Endothelial cell of umbilical vein (primary cell): Measurements from ENCODE around the gene COQ7. TPM values are rescaled to one million over a fixed set of nuclear protein-coding genes. Genes with fewer than 3 reads are reported as not detected.

Source experiments
- BruUV-seq: library from RNA; stranded (reverse); fragments of 400-500 nt; replicated peaks from 2 replicates; lab custom pipeline; 2021; lab: Mats Ljungman, UMichigan
- CTCF ChIA-PET: fragments of 300-600, 350-600 bp; sonication (Branson Sonifier 250); formaldehyde crosslinking; loops from one replicate; lab custom pipeline; 2021; ENCODE audit warnings: antibody characterized with exemption, inconsistent platforms; lab: Charles Lee
- POLR2A ChIA-PET: fragments of 300-600, 350-600 bp; sonication (Branson Sonifier 250); formaldehyde crosslinking; loops from one replicate; lab custom pipeline; 2021; ENCODE audit warnings: antibody characterized with exemption, inconsistent platforms; lab: Charles Lee
- DNase-seq: peaks from one replicate; pipeline ENCODE4 v3.0.0-alpha.2; 2011; ENCODE audit warnings: low read depth, low spot score
- FAIRE-seq: peaks from 2 replicates; lab custom pipeline; 2011; peaks lifted over from hg19 to GRCh38; lab: Jason Lieb, UNC
- H2AFZ ChIP-seq: 2 replicates; pipeline ENCODE4 v1.6.0; 2012; ENCODE audit warnings: low read depth, low read length, control low read depth, inconsistent platforms
- H3K27ac ChIP-seq: 2 replicates; pipeline ENCODE4 v1.5.1; 2011; ENCODE audit warnings: low read depth, mild to moderate bottlenecking, control low read depth, low read length, moderate library complexity; ENCODE audit not compliant: insufficient read depth
- H3K27me3 ChIP-seq, 2 experiments: 2 replicates each; pipeline versions ENCODE4 v1.6.0 to v1.6.1; 2011; ENCODE audit warnings: low read length in 2 of 2, mixed read lengths in 1 of 2; ENCODE audit not compliant: control insufficient read depth in 2 of 2, insufficient read depth in 2 of 2
- H3K36me3 ChIP-seq, 2 experiments: 2 replicates in 1 of 2; 3 replicates in 1 of 2; pipeline ENCODE4 v1.5.1; 2011; ENCODE audit warnings: low read length in 2 of 2, mild to moderate bottlenecking in 1 of 2, moderate library complexity in 1 of 2; ENCODE audit not compliant: control insufficient read depth in 2 of 2, insufficient read depth in 2 of 2; ENCODE audit errors: extremely low read depth in 1 of 2
- H3K4me1 ChIP-seq: 3 replicates; pipeline ENCODE4 v1.5.1; 2011; ENCODE audit warnings: mild to moderate bottlenecking, low read length; ENCODE audit not compliant: control insufficient read depth, insufficient read depth; ENCODE audit errors: extremely low read depth
- H3K4me2 ChIP-seq: 2 replicates; pipeline ENCODE4 v1.6.1; 2011; ENCODE audit warnings: low read length, control low read depth, mixed read lengths; ENCODE audit not compliant: insufficient read depth
- H3K4me3 ChIP-seq, 3 experiments: fragments of 200-600 bp in 1 of 3; sonication (generic), shearing (Covaris generic) in 1 of 3; replicated peaks in 1 of 3; 2 replicates each; pipeline ENCODE4 v1.5.1; 2011 to 2016; ENCODE audit warnings: control low read depth in 3 of 3, low read length in 3 of 3, mild to moderate bottlenecking in 2 of 3, inconsistent platforms in 1 of 3, low read depth in 1 of 3, moderate library complexity in 1 of 3; ENCODE audit not compliant: insufficient read depth in 1 of 3
- H3K79me2 ChIP-seq: 2 replicates; pipeline ENCODE4 v1.6.0; 2012; ENCODE audit warnings: low read length, inconsistent platforms; ENCODE audit not compliant: control insufficient read depth, insufficient read depth
- H3K9ac ChIP-seq: replicated peaks from 2 replicates; pipeline ENCODE3; 2011; ENCODE audit warnings: low read length, control low read depth; ENCODE audit not compliant: insufficient read depth; ENCODE audit errors: extremely low read depth
- H3K9me1 ChIP-seq: replicated peaks from 3 replicates; pipeline ENCODE4 v1.6.0; 2011; ENCODE audit warnings: mild to moderate bottlenecking, low read length; ENCODE audit not compliant: control insufficient read depth, insufficient read depth; ENCODE audit errors: extremely low read depth
- H3K9me3 ChIP-seq: replicated peaks from 2 replicates; pipeline ENCODE4 v1.5.1; 2012; ENCODE audit warnings: low read length, inconsistent platforms; ENCODE audit not compliant: control insufficient read depth, insufficient read depth
- H4K20me1 ChIP-seq: replicated peaks from 2 replicates; pipeline ENCODE3; 2011; ENCODE audit warnings: mild to moderate bottlenecking, low read length; ENCODE audit not compliant: control insufficient read depth, insufficient read depth; ENCODE audit errors: extremely low read depth
- CTCF ChIP-seq, 2 donors: IDR thresholded peaks; 1 replicate in 1 of 2; 2 replicates in 1 of 2; pipeline ENCODE4 v1.5.1; 2011; ENCODE audit warnings: low read length in 2 of 2, mild to moderate bottlenecking in 2 of 2, moderate library complexity in 2 of 2, control low read depth in 1 of 2, inconsistent platforms in 1 of 2, low read depth in 1 of 2; ENCODE audit not compliant: insufficient read depth in 1 of 2; ENCODE audit errors: extremely low read depth in 1 of 2
- EZH2 ChIP-seq: IDR thresholded peaks from 2 replicates; pipeline ENCODE4 v1.6.1; 2012; ENCODE audit warnings: borderline replicate concordance, low read depth, mild to moderate bottlenecking, moderate library complexity, low read length, inconsistent platforms; ENCODE audit not compliant: severe bottlenecking
- FOS ChIP-seq: IDR thresholded peaks from 2 replicates; pipeline ENCODE4 v1.6.1; 2011; ENCODE audit warnings: mild to moderate bottlenecking, low read length, moderate library complexity, borderline replicate concordance; ENCODE audit not compliant: insufficient read depth
- GATA2 ChIP-seq: IDR thresholded peaks from 2 replicates; pipeline ENCODE4 v1.7.0; 2011; ENCODE audit warnings: low read depth, mild to moderate bottlenecking, moderate library complexity, mixed read lengths, low read length; ENCODE audit not compliant: insufficient read length, insufficient read depth
- JUN ChIP-seq: IDR thresholded peaks from 2 replicates; pipeline ENCODE4 v1.6.1; 2011; ENCODE audit warnings: borderline replicate concordance, low read depth; ENCODE audit not compliant: insufficient read length, insufficient read depth
- MAX ChIP-seq: IDR thresholded peaks from 2 replicates; pipeline ENCODE4 v1.6.1; 2011; ENCODE audit not compliant: insufficient read depth, insufficient read length
- MYC ChIP-seq: IDR thresholded peaks from one replicate; pipeline ENCODE4 v1.6.1; 2011; ENCODE audit warnings: mild to moderate bottlenecking, low read depth, low read length
- POLR2A ChIP-seq: IDR thresholded peaks from 2 replicates; pipeline ENCODE4 v1.6.1; 2012; ENCODE audit warnings: low read depth, mild to moderate bottlenecking, control low read depth, low read length
- POLR2AphosphoS5 ChIP-seq: IDR thresholded peaks from 2 replicates; pipeline ENCODE4 v1.6.1; 2012; ENCODE audit warnings: low read depth, mild to moderate bottlenecking, control low read depth, low read length, moderate library complexity; ENCODE audit not compliant: insufficient read depth
- dilution Hi-C: fragments of 300-500 bp; cut with MboI; formaldehyde crosslinking; loops from one replicate; pipeline ENCODE4 v1.15.0; 2019; ENCODE audit warnings: low sequenced_read_pairs; ENCODE audit not compliant: extremely low pct_ligation_motif_present
- intact Hi-C: fragments of 100-400 bp; cut with micrococcal nuclease; formaldehyde crosslinking; loops from one replicate; pipeline ENCODE4 v1.10.0; 2022
- polyA plus RNA-seq, 4 experiments: library from polyadenylated mRNA; depleted of rRNA in 3 of 4; stranded (reverse) in 3 of 4; unstranded in 1 of 4; fragments of >200 nt; gene quantifications; 2 replicates each; pipeline versions ENCODE4 v1.2.1 to v1.2.3, GENCODE V29; 2011 to 2012; ENCODE audit warnings: missing spikeins in 1 of 4
- total RNA-seq: library from RNA; stranded (reverse); gene quantifications from 2 replicates; pipeline ENCODE4 v1.2.3, GENCODE V29; 2021

COQ7 gene
- total and polyA plus RNA-seq, 2 donors (not counting 3 experiments of a cell fraction or from before 2014, with no cell fraction given) = 12.9 to 24.2 TPM

GRCh38 chr16:19088341-19088916 lies 21.0 kb downstream of the COQ7 start:
- FAIRE-seq (peak; percentile 77), DNase-seq (peak; percentile 64)
- ChIA-PET CTCF (interaction anchor here (0.6 to 3.4 kb wide), 5 partner anchors 19 to 414 kb away, joined by 3 to 44 read pairs (median 7); partner anchors contain the start of gene ITPRIPL2), POLR2A (interaction anchor here (1.2 kb wide), 1 partner anchor 26 kb away, joined by 3 read pairs; the partner anchor contains the start of gene ITPRIPL2)
- Histone ChIP-seq H3K9me3 (no peaks in the 10 kb centered on the region), H3K4me1 (peaks cover 29% of the 10 kb centered on the region), H4K20me1 (no peaks in the 10 kb centered on the region), H2AFZ (no peak overlapping the region), H3K4me2 (no peak overlapping the region), H3K9me1 (no peaks in the 10 kb centered on the region), H3K9ac (no peak overlapping the region), H3K27me3 (no peaks in the 10 kb centered on the region), H3K27ac (no peak overlapping the region), H3K4me3 (no peak overlapping the region), H3K36me3 (no peaks in the 10 kb centered on the region), H3K79me2 (no peaks in the 10 kb centered on the region)
- intact Hi-C loops = no loop called here
- no TSS peak for BruUV-seq
- dilution Hi-C loops = no loop called here
- TF ChIP-seq MYC (no peak), POLR2AphosphoS5 (no peak), EZH2 (no peak), GATA2 (no peak), JUN (no peak), CTCF (IDR thresholded peaks at IDR 0.05; ENCODE audit: extremely low read depth in 1 of 2, insufficient read depth in 1 of 2, low read depth in 1 of 2, low read length in 2 of 2) (no peak), POLR2A (no peak), FOS (no peak), MAX (no peak)
